OCI-LY3 (cell line): Measurements from ENCODE around the gene MYCN.

ENCODE experiments used
- H2AFZ ChIP-seq: fragments of 200-600, 300-600 bp; shearing (Covaris generic); 2 replicates; pipeline ENCODE4 v1.6.0; 2014; ENCODE audit warnings: antibody characterized with exemption, low read depth, low read length
- H3K27ac ChIP-seq: fragments of 200-600, 300-600 bp; sonication (generic); 2 replicates; pipeline ENCODE4 v1.5.1; 2014; ENCODE audit warnings: mild to moderate bottlenecking, low read length, moderate library complexity, mixed read lengths
- H3K27me3 ChIP-seq: fragments of 200-600, 300-600 bp; sonication (generic); 2 replicates; pipeline ENCODE4 v1.6.1; 2014; ENCODE audit warnings: low read depth, low read length, mixed read lengths
- H3K36me3 ChIP-seq: fragments of 200-600, 300-600 bp; sonication (generic); replicated peaks from 2 replicates; pipeline ENCODE3; 2014; ENCODE audit warnings: low read depth, low read length, mixed read lengths
- H3K4me1 ChIP-seq: fragments of 300-600, 200-600 bp; sonication (generic); 2 replicates; pipeline ENCODE4 v1.6.1; 2014; ENCODE audit warnings: low read length, mixed read lengths
- H3K4me2 ChIP-seq: fragments of 200-600, 300-600 bp; sonication (generic); 2 replicates; pipeline ENCODE4 v1.6.1; 2014; ENCODE audit warnings: low read length, mixed read lengths
- H3K4me3 ChIP-seq: fragments of 300-600, 200-600 bp; sonication (generic); 2 replicates; pipeline ENCODE4 v1.5.1; 2014; ENCODE audit warnings: antibody characterized with exemption, mild to moderate bottlenecking, low read length, moderate library complexity
- H3K79me2 ChIP-seq: fragments of 300-600, 200-600 bp; shearing (Covaris generic); 2 replicates; pipeline ENCODE4 v1.6.1; 2014; ENCODE audit warnings: mild to moderate bottlenecking, low read length, mixed read lengths
- H3K9ac ChIP-seq: fragments of 300-600, 200-600 bp; shearing (Covaris generic); 2 replicates; pipeline ENCODE4 v1.6.0; 2014; ENCODE audit warnings: mild to moderate bottlenecking, low read length, moderate library complexity
- H3K9me3 ChIP-seq: fragments of 200-600, 300-600 bp; shearing (Covaris generic); 2 replicates; pipeline ENCODE4 v1.6.1; 2014; ENCODE audit warnings: low read length, mixed read lengths; ENCODE audit not compliant: insufficient read depth
- H4K20me1 ChIP-seq: fragments of 200-600, 300-600 bp; sonication (generic); 2 replicates; pipeline ENCODE4 v1.6.1; 2016; ENCODE audit warnings: low read length, mixed read lengths; ENCODE audit not compliant: insufficient read depth
- CTCF ChIP-seq: fragments of 200-600, 300-600 bp; sonication (generic); IDR thresholded peaks from 2 replicates; pipeline ENCODE4 v1.5.1; 2014; ENCODE audit warnings: antibody characterized with exemption, low read length, low read depth
- EZH2phosphoT487 ChIP-seq: fragments of 200-600 bp; shearing (Covaris generic); IDR thresholded peaks from 2 replicates; pipeline ENCODE4 v1.6.1; 2018; ENCODE audit warnings: antibody characterized with exemption, mixed run types, low read depth

Gene MYCN

GRCh38 chr2:15944325-15945017 is 4.1 kb downstream of the MYCN start:
- Histone ChIP-seq H3K4me2 (no peak overlapping the region), H3K9me3 (no peaks in the 10 kb centered on the region), H3K79me2 (no peaks in the 10 kb centered on the region), H4K20me1 (no peaks in the 10 kb centered on the region), H3K9ac (no peak overlapping the region), H3K4me1 (no peaks in the 10 kb centered on the region), H2AFZ (no peak overlapping the region), H3K4me3 (no peak overlapping the region), H3K27ac (no peak overlapping the region), H3K27me3 (peaks cover 6% of the 10 kb centered on the region; the same call in 1 of the 2 replicates), H3K36me3 (no peaks in the 10 kb centered on the region)
- TF ChIP-seq EZH2phosphoT487 (no peak), CTCF (no peak)

- Histone ChIP-seq H4K20me1 (no peaks in the 10 kb centered on the region), H3K9me3 (no peaks in the 10 kb centered on the region), H3K4me2 (no peak overlapping the region), H3K9ac (no peak overlapping the region), H3K79me2 (no peaks in the 10 kb centered on the region), H3K4me3 (no peak overlapping the region), H3K27ac (no peak overlapping the region), H3K27me3 (peaks cover 6% of the 10 kb centered on the region; the same call in 1 of the 2 replicates), H3K4me1 (no peaks in the 10 kb centered on the region), H3K36me3 (no peaks in the 10 kb centered on the region), H2AFZ (no peak overlapping the region)
- no peak for TF ChIP-seq CTCF
- no peak for TF ChIP-seq EZH2phosphoT487
Observed at GRCh38 chr2:15945909-15946705, 5.8 kb downstream of the MYCN start.

GRCh38 chr2:15946983-15947382 is 6.6 kb downstream of the MYCN start:
- Histone ChIP-seq H4K20me1 (no peaks in the 10 kb centered on the region), H3K27ac (no peak overlapping the region), H3K9me3 (no peaks in the 10 kb centered on the region), H3K9ac (no peak overlapping the region), H3K36me3 (no peaks in the 10 kb centered on the region), H3K4me3 (no peak overlapping the region), H3K79me2 (no peaks in the 10 kb centered on the region), H3K4me1 (no peaks in the 10 kb centered on the region), H3K27me3 (peaks cover 6% of the 10 kb centered on the region; the same call in 1 of the 2 replicates), H2AFZ (no peak overlapping the region), H3K4me2 (no peak overlapping the region)
- TF ChIP-seq CTCF, result no peak

GRCh38 chr2:15947431-15947830 is 7.1 kb downstream of the MYCN start:
- TF ChIP-seq EZH2phosphoT487 (no peak), CTCF (no peak)
- Histone ChIP-seq H2AFZ (no peak overlapping the region), H3K36me3 (no peaks in the 10 kb centered on the region), H3K4me3 (no peak overlapping the region), H3K27ac (no peak overlapping the region), H3K9ac (no peak overlapping the region), H3K4me1 (no peaks in the 10 kb centered on the region), H3K27me3 (peaks cover 6% of the 10 kb centered on the region; the same call in 1 of the 2 replicates), H3K4me2 (no peak overlapping the region), H3K9me3 (no peaks in the 10 kb centered on the region), H3K79me2 (no peaks in the 10 kb centered on the region), H4K20me1 (no peaks in the 10 kb centered on the region)
